HG02981 (cell line): ENCODE measurements around the gene USP37.
A peak's percentile ranks its signal among the peaks of the same experiment; 100 is the strongest.
"Not testable (repeated sequence)": the region's sequence is repeated elsewhere in the genome, so short reads cannot be mapped to it uniquely, and the experiment has no call there.

Source experiments
- ATAC-seq: cut with Tn5 transposase; IDR thresholded peaks from one replicate; pipeline ENCODE4 v1.9.1; 2021; ENCODE audit warnings: mild to moderate bottlenecking, moderate library complexity; ENCODE audit not compliant: unreplicated experiment

USP37 gene

GRCh38 chr2:218554225-218554624, 13.9 kb downstream of the USP37 start:
- not testable (repeated sequence) for ATAC-seq

DNA sequence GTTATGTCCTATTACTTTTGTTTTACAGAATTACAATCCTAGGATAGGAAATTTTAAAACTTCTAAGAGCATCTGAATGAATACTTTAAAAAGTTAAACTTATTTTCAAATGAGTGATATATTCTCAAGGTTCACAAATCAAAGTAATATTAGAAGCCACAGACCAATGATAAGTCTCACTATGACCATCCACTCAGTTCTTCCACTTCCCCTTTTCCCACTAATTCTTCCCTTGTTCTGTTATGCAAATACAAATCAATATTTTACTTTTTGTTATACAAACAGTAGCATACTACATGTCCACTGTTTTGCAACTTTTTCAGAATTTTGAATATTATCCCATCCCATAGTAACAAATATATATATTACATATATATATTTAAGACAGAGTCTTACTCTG, 20.2 kb downstream of the USP37 start:
- no peak for ATAC-seq

GRCh38 chr2:218547511-218547910, 20.6 kb downstream of the USP37 start:
- ATAC-seq, result no peak

- ATAC-seq, result no peak
These were observed 22.1 kb downstream of the USP37 start for GRCh38 chr2:218546012-218546411.

GRCh38 chr2:218540015-218540414, 28.1 kb downstream of the USP37 start:
- no peak for ATAC-seq

- ATAC-seq, result no peak
These were observed 31.2 kb downstream of the USP37 start for GRCh38 chr2:218536804-218537494.

- no peak for ATAC-seq
These were observed 38.2 kb downstream of the USP37 start for GRCh38 chr2:218529990-218530389.

GRCh38 chr2:218528409-218528808, 39.7 kb downstream of the USP37 start:
- ATAC-seq, result not testable (repeated sequence)

- no peak for ATAC-seq
These were observed 44.5 kb downstream of the USP37 start for GRCh38 chr2:218523651-218524050.

- no peak for ATAC-seq
These were observed 49.3 kb downstream of the USP37 start for GRCh38 chr2:218518876-218519275.

- ATAC-seq, result peak; percentile 70
These were observed 50.5 kb downstream of the USP37 start for GRCh38 chr2:218517434-218518206.

GRCh38 chr2:218516614-218517013, 51.5 kb downstream of the USP37 start:
- ATAC-seq, result no peak

- no peak for ATAC-seq
These were observed 54.5 kb downstream of the USP37 start for GRCh38 chr2:218513676-218514075.

- no peak for ATAC-seq
These were observed 59.9 kb downstream of the USP37 start for GRCh38 chr2:218508299-218508698.

GRCh38 chr2:218505754-218506371, 62.3 kb downstream of the USP37 start:
- no peak for ATAC-seq

- no peak for ATAC-seq
These were observed 66.5 kb downstream of the USP37 start for GRCh38 chr2:218501665-218502064.

DNA sequence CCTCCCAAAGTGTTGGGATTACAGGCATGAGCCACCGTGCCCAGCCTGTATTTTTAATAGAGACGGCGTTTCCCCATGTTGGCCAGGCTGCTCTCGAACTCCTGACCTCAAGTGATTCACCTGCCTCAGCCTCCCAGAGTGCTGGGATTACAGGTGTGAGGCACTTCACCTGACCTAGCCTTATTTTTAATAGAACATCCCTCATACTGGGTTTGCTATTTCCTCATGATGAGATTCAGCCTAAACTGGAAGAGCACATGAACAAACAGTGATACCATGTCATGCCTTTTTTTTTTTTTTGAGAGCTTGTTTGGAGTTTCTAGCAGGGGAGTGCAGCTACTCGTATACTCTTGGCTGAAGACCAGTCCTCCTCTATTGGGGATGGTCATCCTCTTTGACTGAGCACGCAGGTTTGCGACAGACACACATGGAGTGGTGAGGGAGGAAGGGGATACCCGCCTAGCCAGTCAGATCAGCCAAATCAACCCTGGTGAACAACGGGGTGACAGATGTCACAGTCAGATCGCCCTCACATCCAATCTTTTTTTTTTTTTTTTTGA, 67.6 kb downstream of the USP37 start:
- no peak for ATAC-seq

GRCh38 chr2:218485986-218486667, 82.0 kb downstream of the USP37 start:
- no peak for ATAC-seq

DNA sequence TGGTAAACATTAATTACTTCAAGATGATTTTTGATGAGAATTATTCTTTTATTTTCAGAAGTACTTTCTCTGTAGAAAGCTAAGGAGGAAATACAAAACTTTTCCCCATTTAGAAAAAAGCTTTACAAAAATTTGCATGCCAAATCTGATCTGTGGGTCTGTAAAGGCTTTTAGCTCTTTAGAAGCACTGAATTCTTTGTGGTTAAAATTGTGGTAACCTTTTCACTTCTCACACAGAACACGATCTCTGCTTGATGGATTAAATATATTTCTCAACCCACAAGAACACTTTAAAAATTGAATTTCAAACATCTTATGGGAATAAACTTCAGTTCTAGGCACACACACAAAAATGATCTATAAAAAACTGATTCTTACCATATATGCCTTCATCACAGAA, 85.5 kb downstream of the USP37 start:
- ATAC-seq, result no peak

GRCh38 chr2:218479595-218479994, 88.6 kb downstream of the USP37 start:
- no peak for ATAC-seq

- no peak for ATAC-seq
These were observed 89.6 kb downstream of the USP37 start for GRCh38 chr2:218478544-218478943.
